Measurements from ENCODE around the gene MTX1. TPM values are rescaled to one million over a fixed set of nuclear protein-coding genes. Genes with fewer than 3 reads are reported as not detected.
"Not testable (repeated sequence)": the region's sequence is repeated elsewhere in the genome, so short reads cannot be mapped to it uniquely, and the experiment has no call there.

The MTX1 gene
- total and polyA plus RNA-seq, 4 donors, result 15.8 to 43.1 (median 38.0) TPM

- Histone ChIP-seq H3K27ac (ENCODE audit: low read depth, low read length) (no peak overlapping the region), H3K4me3 (ENCODE audit: low read depth, low read length) (no peak overlapping the region), H3K9me3 (ENCODE audit: control insufficient read depth, insufficient read depth, low read length) (no peaks in the 10 kb centered on the region), H3K27me3 (ENCODE audit: control insufficient read depth, insufficient read depth, low read length) (no peaks in the 10 kb centered on the region), H3K36me3 (ENCODE audit: control insufficient read depth, insufficient read depth, low read length) (peaks cover 38% of the 10 kb centered on the region), H3K4me1 (ENCODE audit: control insufficient read depth, insufficient read depth, low read length) (peaks cover 38% of the 10 kb centered on the region)
- peak in 1 of 6 donors; percentile 11 for DNase-seq (ENCODE audit: low read depth in 4 of 6, low spot score in 6 of 6)
- WGBS (ENCODE audit: insufficient coverage), result 73% methylated on average over 4 of the region's 9 CpGs
These were observed 2.4 kb upstream of the MTX1 start for GRCh38 chr1:155205969-155206593.

GRCh38 chr1:155206891-155207805 is 1.3 kb upstream of the MTX1 start:
- 8% methylated on average over 12 of the region's 13 CpGs for WGBS (ENCODE audit: insufficient coverage)
- Histone ChIP-seq H3K36me3 (ENCODE audit: control insufficient read depth, insufficient read depth, low read length) (peaks cover 36% of the 10 kb centered on the region), H3K9me3 (ENCODE audit: control insufficient read depth, insufficient read depth, low read length) (no peaks in the 10 kb centered on the region), H3K4me1 (ENCODE audit: control insufficient read depth, insufficient read depth, low read length) (peaks cover 34% of the 10 kb centered on the region), H3K27ac (ENCODE audit: low read depth, low read length) (peak overlapping the region; percentile 99), H3K4me3 (ENCODE audit: low read depth, low read length) (peak overlapping the region; percentile 91), H3K27me3 (ENCODE audit: control insufficient read depth, insufficient read depth, low read length) (no peaks in the 10 kb centered on the region)
- peak in 3 of 6 donors; percentile 57 to 91 (median 88) for DNase-seq (ENCODE audit: low read depth in 4 of 6, low spot score in 6 of 6)

GRCh38 chr1:155207806-155208540 is 522 bp upstream of the MTX1 start, which contains the start of gene THBS3:
Gene THBS3 (minus strand): TSS chr1:155207897. CDS start chr1:155207876, 21 bp downstream.
- H3K4me3 ChIP-seq (ENCODE audit: low read depth, low read length), result peak within 1 kb of the TSS; percentile 91
- peaks cover 34% of the 10 kb centered on the region for H3K4me1 ChIP-seq (ENCODE audit: control insufficient read depth, insufficient read depth, low read length)
- WGBS (ENCODE audit: insufficient coverage), result 0% methylated on average over 8 of the region's 17 CpGs
- H3K27me3 ChIP-seq (ENCODE audit: control insufficient read depth, insufficient read depth, low read length), result no peaks in the 10 kb centered on the region
- no peaks in the 10 kb centered on the region for H3K9me3 ChIP-seq (ENCODE audit: control insufficient read depth, insufficient read depth, low read length)
- H3K27ac ChIP-seq (ENCODE audit: low read depth, low read length), result peak within 1 kb of the TSS; percentile 99
- H3K36me3 ChIP-seq (ENCODE audit: control insufficient read depth, insufficient read depth, low read length), result peaks cover 30% of the 10 kb centered on the region
- peak in 2 of 6 donors; percentile 84 to 87 for DNase-seq (ENCODE audit: low read depth in 4 of 6, low spot score in 6 of 6)

GRCh38 chr1:155209312-155209721 is 822 bp downstream of the MTX1 start:
- no peak for DNase-seq (ENCODE audit: low read depth in 4 of 6, low spot score in 6 of 6)
- WGBS (ENCODE audit: insufficient coverage), result 2% methylated on average over 13 of the region's 13 CpGs
- peaks cover 34% of the 10 kb centered on the region for H3K4me1 ChIP-seq (ENCODE audit: control insufficient read depth, insufficient read depth, low read length)

GRCh38 chr1:155210314-155211104 is 2.0 kb downstream of the MTX1 start:
- DNase-seq (ENCODE audit: low read depth in 4 of 6, low spot score in 6 of 6), result no peak
- 92% methylated on average over 1 of the region's 4 CpGs for WGBS (ENCODE audit: insufficient coverage)
- H3K4me1 ChIP-seq (ENCODE audit: control insufficient read depth, insufficient read depth, low read length), result peaks cover 34% of the 10 kb centered on the region

More at GRCh38 chr1:155209312-155209721, 822 bp downstream of the MTX1 start:
- H3K27ac ChIP-seq (ENCODE audit: low read depth, low read length), result peak overlapping the region; percentile 99
- H3K4me3 ChIP-seq (ENCODE audit: low read depth, low read length), result peak overlapping the region; percentile 91
- peaks cover 19% of the 10 kb centered on the region for H3K36me3 ChIP-seq (ENCODE audit: control insufficient read depth, insufficient read depth, low read length)
- no peaks in the 10 kb centered on the region for H3K27me3 ChIP-seq (ENCODE audit: control insufficient read depth, insufficient read depth, low read length)
- H3K9me3 ChIP-seq (ENCODE audit: control insufficient read depth, insufficient read depth, low read length), result no peaks in the 10 kb centered on the region

GRCh38 chr1:155211381-155212050 is 3.0 kb downstream of the MTX1 start:
- H3K4me3 ChIP-seq (ENCODE audit: low read depth, low read length); H3K27ac ChIP-seq (ENCODE audit: low read depth, low read length); H3K27me3 ChIP-seq (ENCODE audit: control insufficient read depth, insufficient read depth, low read length); H3K9me3 ChIP-seq (ENCODE audit: control insufficient read depth, insufficient read depth, low read length); DNase-seq (ENCODE audit: low read depth in 4 of 6, low spot score in 6 of 6): not testable (repeated sequence)
- Histone ChIP-seq H3K4me1 (ENCODE audit: control insufficient read depth, insufficient read depth, low read length) (peaks cover 27% of the 10 kb centered on the region), H3K36me3 (ENCODE audit: control insufficient read depth, insufficient read depth, low read length) (peaks cover 22% of the 10 kb centered on the region)
- 69% methylated on average over 10 of the region's 13 CpGs for WGBS (ENCODE audit: insufficient coverage)

More at GRCh38 chr1:155210314-155211104, 2.0 kb downstream of the MTX1 start:
- Histone ChIP-seq H3K27ac (ENCODE audit: low read depth, low read length) (no peak overlapping the region), H3K4me3 (ENCODE audit: low read depth, low read length) (no peak overlapping the region), H3K27me3 (ENCODE audit: control insufficient read depth, insufficient read depth, low read length) (no peaks in the 10 kb centered on the region), H3K36me3 (ENCODE audit: control insufficient read depth, insufficient read depth, low read length) (peaks cover 14% of the 10 kb centered on the region), H3K9me3 (ENCODE audit: control insufficient read depth, insufficient read depth, low read length) (no peaks in the 10 kb centered on the region)

- H3K9me3 ChIP-seq (ENCODE audit: control insufficient read depth, insufficient read depth, low read length); H3K27me3 ChIP-seq (ENCODE audit: control insufficient read depth, insufficient read depth, low read length); H3K27ac ChIP-seq (ENCODE audit: low read depth, low read length); DNase-seq (ENCODE audit: low read depth in 4 of 6, low spot score in 6 of 6); H3K4me3 ChIP-seq (ENCODE audit: low read depth, low read length): not testable (repeated sequence)
- H3K4me1 ChIP-seq (ENCODE audit: control insufficient read depth, insufficient read depth, low read length), result peaks cover 21% of the 10 kb centered on the region
- 87% methylated on average over 2 of the region's 7 CpGs for WGBS (ENCODE audit: insufficient coverage)
- H3K36me3 ChIP-seq (ENCODE audit: control insufficient read depth, insufficient read depth, low read length), result peaks cover 22% of the 10 kb centered on the region
These were observed 3.6 kb downstream of the MTX1 start for GRCh38 chr1:155212051-155212440.

GRCh38 chr1:155214702-155215101 is 6.2 kb downstream of the MTX1 start:
- H3K4me3 ChIP-seq (ENCODE audit: low read depth, low read length); H3K27me3 ChIP-seq (ENCODE audit: control insufficient read depth, insufficient read depth, low read length); H3K27ac ChIP-seq (ENCODE audit: low read depth, low read length); H3K4me1 ChIP-seq (ENCODE audit: control insufficient read depth, insufficient read depth, low read length); H3K9me3 ChIP-seq (ENCODE audit: control insufficient read depth, insufficient read depth, low read length); DNase-seq (ENCODE audit: low read depth in 4 of 6, low spot score in 6 of 6): not testable (repeated sequence)
- WGBS (ENCODE audit: insufficient coverage), result no CpG with 5 or more reads among the region's 10 CpGs
- H3K36me3 ChIP-seq (ENCODE audit: control insufficient read depth, insufficient read depth, low read length), result peaks cover 22% of the 10 kb centered on the region
